ENCODE results near the gene ZNF397. TPM values are rescaled to one million over a fixed set of nuclear protein-coding genes. Genes with fewer than 3 reads are reported as not detected.
A peak's percentile ranks its signal among the peaks of the same experiment; 100 is the strongest.

Gene ZNF397
- total and polyA plus RNA-seq, 9 of the 15 experiments (the other 6 are each of a cell fraction or from before 2014, with no cell fraction given): 6.4 to 24.2 (median 19.3) TPM

DNA sequence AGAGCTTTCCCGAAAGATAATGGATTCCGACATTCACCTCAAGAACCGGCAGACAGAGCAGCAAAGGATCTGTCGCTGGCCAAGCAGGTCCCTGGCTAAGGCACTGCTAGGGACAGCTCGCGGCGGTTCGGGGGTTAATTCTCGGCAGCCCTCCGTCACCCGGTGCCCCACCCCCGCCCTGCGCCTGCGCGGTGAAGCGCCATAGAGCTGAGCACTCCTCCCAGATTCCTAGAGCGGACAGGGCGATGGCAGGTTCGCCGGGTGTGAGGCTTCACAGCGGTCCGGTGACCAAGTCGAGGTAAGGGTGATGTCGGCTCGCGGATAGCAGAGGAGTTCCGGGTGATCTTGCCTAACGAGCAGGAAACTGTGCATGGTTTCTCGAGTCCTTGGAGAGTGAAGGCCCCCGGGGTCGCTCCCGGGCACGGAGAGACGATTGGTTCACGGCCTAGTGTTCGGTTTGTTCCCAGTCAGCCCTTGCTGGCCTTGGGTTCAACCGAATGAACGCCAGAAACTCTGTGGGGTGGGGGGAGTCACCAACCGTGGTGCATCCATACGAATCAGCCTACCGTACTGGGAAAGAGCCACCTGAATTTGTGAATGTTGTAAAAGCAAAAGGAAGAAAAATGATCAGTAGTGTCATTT is 49.4 kb downstream of the ZNF397 start, which contains the start of gene ZSCAN30 (continued):
- TF ChIP-seq, protein P1, sequence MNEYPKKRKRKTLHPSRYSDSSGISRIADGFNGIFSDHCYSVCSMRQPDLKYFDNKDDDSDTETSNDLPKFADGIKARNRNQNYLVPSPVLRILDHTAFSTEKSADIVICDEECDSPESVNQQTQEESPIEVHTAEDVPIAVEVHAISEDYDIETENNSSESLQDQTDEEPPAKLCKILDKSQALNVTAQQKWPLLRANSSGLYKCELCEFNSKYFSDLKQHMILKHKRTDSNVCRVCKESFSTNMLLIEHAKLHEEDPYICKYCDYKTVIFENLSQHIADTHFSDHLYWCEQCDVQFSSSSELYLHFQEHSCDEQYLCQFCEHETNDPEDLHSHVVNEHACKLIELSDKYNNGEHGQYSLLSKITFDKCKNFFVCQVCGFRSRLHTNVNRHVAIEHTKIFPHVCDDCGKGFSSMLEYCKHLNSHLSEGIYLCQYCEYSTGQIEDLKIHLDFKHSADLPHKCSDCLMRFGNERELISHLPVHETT (CRISPR knock-in tag; conservative IDR thresholded peaks at IDR 0.05 in 1 of 2, IDR thresholded peaks at IDR 0.05 in 1 of 2): peak in 1 of 2 experiments; percentile 68; a peak in 1 of 4 replicates
- TF ChIP-seq CREBBP (IDR thresholded peaks at IDR 0.05; ENCODE audit: low read depth, low read length) (no peak), FIP1L1 (IDR thresholded peaks at IDR 0.05; ENCODE audit: low read depth, low read length, poor library complexity, severe bottlenecking) (peak; percentile 38), ZNF76 (CRISPR knock-in tag; IDR thresholded peaks at IDR 0.05; ENCODE audit: borderline replicate concordance) (0 out of 2 replicates have a peak, but pooled peaks have one; percentile 40), ZNF174 (CRISPR knock-in tag; IDR thresholded peaks at IDR 0.05) (no peak), KLF6 (CRISPR knock-in tag; IDR thresholded peaks at IDR 0.05; ENCODE audit: borderline replicate concordance) (no peak; the same call in 1 of the 2 replicates), TRIM24 (IDR thresholded peaks at IDR 0.05) (peak in 1 of 2 experiments; percentile 72; a peak in 2 of 4 replicates), POLR2AphosphoS5 (IDR thresholded peaks at IDR 0.05; ENCODE audit: control insufficient read depth, insufficient read depth, low read depth, low read length) (peak; percentile 86), ELF4 (CRISPR knock-in tag; IDR thresholded peaks at IDR 0.05) (0 out of 2 replicates have a peak, but pooled peaks have one; percentile 46), TCF7 (IDR thresholded peaks at IDR 0.05; ENCODE audit: borderline replicate concordance) (no peak), GABPB2 (CRISPR knock-in tag; conservative IDR thresholded peaks at IDR 0.05) (no peak)
- TF ChIP-seq, protein P2, sequence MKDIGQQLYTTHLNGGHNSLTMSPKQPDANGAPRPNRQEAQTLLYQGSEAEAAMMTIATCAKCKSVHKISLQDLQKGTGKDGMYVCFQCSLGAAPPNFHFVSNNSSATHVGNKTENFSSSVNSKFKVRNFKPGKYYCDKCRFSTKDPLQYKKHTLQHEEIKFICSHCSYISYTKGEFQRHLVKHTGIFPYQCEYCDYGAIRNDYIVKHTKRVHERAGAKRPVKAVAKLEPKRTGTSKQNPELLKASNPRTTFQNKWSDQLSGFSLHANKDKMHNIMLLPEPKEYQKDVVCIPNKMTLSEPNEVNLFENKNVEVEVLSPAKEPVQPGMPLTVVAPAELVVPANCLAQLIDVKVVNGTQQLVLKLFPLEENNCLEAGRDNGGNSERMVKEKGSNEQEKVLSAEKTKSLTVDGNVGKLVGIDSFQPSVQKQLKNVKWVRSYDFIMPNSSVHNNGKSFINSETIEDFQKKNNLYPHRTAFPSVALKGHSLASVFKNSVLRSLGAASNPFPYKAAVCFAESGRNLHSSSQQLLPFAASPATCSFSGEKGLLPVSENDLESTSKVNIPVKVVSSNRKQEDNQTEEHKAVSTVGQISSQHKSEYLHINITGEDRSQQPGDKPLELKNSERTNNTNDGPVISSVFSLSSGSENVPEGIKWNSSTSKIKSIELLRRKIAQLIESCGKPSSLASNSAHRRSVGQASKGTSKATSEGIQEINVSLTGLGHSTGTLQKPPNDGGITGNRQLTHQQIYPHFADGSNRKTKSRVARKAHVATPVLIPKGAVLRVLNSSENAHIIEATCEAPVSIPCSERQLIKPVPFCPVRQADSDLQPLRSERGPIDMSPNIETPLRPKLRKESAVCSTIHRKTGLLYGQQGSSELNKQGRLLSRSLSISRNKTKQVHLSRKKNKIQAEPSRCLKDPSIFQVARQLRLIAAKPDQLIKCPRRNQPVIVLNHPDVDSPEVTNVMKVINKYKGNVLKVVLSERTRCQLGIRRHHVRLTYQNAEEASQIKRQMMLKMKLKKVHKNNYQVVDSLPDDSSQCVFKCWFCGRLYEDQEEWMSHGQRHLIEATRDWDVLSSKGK (CRISPR knock-in tag; IDR thresholded peaks at IDR 0.05): no peak
- TF ChIP-seq, protein P3, sequence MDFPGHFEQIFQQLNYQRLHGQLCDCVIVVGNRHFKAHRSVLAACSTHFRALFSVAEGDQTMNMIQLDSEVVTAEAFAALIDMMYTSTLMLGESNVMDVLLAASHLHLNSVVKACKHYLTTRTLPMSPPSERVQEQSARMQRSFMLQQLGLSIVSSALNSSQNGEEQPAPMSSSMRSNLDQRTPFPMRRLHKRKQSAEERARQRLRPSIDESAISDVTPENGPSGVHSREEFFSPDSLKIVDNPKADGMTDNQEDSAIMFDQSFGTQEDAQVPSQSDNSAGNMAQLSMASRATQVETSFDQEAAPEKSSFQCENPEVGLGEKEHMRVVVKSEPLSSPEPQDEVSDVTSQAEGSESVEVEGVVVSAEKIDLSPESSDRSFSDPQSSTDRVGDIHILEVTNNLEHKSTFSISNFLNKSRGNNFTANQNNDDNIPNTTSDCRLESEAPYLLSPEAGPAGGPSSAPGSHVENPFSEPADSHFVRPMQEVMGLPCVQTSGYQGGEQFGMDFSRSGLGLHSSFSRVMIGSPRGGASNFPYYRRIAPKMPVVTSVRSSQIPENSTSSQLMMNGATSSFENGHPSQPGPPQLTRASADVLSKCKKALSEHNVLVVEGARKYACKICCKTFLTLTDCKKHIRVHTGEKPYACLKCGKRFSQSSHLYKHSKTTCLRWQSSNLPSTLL (IDR thresholded peaks at IDR 0.05): peak; percentile 100
- TF ChIP-seq, protein P4, sequence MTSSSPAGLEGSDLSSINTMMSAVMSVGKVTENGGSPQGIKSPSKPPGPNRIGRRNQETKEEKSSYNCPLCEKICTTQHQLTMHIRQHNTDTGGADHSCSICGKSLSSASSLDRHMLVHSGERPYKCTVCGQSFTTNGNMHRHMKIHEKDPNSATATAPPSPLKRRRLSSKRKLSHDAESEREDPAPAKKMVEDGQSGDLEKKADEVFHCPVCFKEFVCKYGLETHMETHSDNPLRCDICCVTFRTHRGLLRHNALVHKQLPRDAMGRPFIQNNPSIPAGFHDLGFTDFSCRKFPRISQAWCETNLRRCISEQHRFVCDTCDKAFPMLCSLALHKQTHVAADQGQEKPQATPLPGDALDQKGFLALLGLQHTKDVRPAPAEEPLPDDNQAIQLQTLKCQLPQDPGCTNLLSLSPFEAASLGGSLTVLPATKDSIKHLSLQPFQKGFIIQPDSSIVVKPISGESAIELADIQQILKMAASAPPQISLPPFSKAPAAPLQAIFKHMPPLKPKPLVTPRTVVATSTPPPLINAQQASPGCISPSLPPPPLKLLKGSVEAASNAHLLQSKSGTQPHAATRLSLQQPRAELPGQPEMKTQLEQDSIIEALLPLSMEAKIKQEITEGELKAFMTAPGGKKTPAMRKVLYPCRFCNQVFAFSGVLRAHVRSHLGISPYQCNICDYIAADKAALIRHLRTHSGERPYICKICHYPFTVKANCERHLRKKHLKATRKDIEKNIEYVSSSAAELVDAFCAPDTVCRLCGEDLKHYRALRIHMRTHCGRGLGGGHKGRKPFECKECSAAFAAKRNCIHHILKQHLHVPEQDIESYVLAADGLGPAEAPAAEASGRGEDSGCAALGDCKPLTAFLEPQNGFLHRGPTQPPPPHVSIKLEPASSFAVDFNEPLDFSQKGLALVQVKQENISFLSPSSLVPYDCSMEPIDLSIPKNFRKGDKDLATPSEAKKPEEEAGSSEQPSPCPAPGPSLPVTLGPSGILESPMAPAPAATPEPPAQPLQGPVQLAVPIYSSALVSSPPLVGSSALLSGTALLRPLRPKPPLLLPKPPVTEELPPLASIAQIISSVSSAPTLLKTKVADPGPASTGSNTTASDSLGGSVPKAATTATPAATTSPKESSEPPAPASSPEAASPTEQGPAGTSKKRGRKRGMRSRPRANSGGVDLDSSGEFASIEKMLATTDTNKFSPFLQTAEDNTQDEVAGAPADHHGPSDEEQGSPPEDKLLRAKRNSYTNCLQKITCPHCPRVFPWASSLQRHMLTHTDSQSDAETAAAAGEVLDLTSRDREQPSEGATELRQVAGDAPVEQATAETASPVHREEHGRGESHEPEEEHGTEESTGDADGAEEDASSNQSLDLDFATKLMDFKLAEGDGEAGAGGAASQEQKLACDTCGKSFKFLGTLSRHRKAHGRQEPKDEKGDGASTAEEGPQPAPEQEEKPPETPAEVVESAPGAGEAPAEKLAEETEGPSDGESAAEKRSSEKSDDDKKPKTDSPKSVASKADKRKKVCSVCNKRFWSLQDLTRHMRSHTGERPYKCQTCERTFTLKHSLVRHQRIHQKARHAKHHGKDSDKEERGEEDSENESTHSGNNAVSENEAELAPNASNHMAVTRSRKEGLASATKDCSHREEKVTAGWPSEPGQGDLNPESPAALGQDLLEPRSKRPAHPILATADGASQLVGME (CRISPR knock-in tag; IDR thresholded peaks at IDR 0.05): peak; percentile 25; the same call in 1 of the 2 replicates

Measured in K562 (cell line).